Astrocyte (in vitro differentiated cells and primary cell): ENCODE results near the gene SPATA16. TPM values are rescaled to one million over a fixed set of nuclear protein-coding genes. Genes with fewer than 3 reads are reported as not detected.

ENCODE experiments used
- DNase-seq: peaks from one replicate; pipeline ENCODE4 v3.0.0-alpha.2; 2010; ENCODE audit warnings: low read depth
- FAIRE-seq: peaks from 2 replicates; lab custom pipeline; 2011; peaks lifted over from hg19 to GRCh38; lab: Jason Lieb, UNC
- H2AFZ ChIP-seq: 2 replicates; pipeline ENCODE4 v1.6.0; 2012; ENCODE audit warnings: low read depth, low read length, inconsistent platforms
- H3K27ac ChIP-seq: 2 replicates; pipeline ENCODE4 v1.5.1; 2011; ENCODE audit warnings: low read depth, low read length, inconsistent platforms
- H3K27me3 ChIP-seq: 2 replicates; pipeline ENCODE4 v1.6.0; 2011; ENCODE audit warnings: low read length, inconsistent platforms; ENCODE audit not compliant: insufficient read depth
- H3K36me3 ChIP-seq: 2 replicates; pipeline ENCODE4 v1.5.1; 2011; ENCODE audit warnings: low read length, inconsistent platforms; ENCODE audit not compliant: insufficient read depth
- H3K4me1 ChIP-seq: 2 replicates; pipeline ENCODE4 v1.5.1; 2011; ENCODE audit warnings: low read length, inconsistent platforms; ENCODE audit not compliant: insufficient read depth
- H3K4me2 ChIP-seq: 2 replicates; pipeline ENCODE4 v1.6.0; 2012; ENCODE audit warnings: low read length, inconsistent platforms
- H3K4me3 ChIP-seq: 2 replicates; pipeline ENCODE4 v1.5.1; 2011; ENCODE audit warnings: low read depth, mild to moderate bottlenecking, low read length, inconsistent platforms; ENCODE audit not compliant: insufficient read depth
- H3K79me2 ChIP-seq: 2 replicates; pipeline ENCODE4 v1.6.0; 2012; ENCODE audit warnings: mild to moderate bottlenecking, low read length, inconsistent platforms; ENCODE audit not compliant: insufficient read depth
- H3K9ac ChIP-seq: 2 replicates; pipeline ENCODE4 v1.6.0; 2012; ENCODE audit warnings: mild to moderate bottlenecking, low read length, inconsistent platforms
- H3K9me3 ChIP-seq: 2 replicates; pipeline ENCODE4 v1.5.1; 2012; ENCODE audit warnings: low read depth, mild to moderate bottlenecking, low read length, inconsistent platforms; ENCODE audit not compliant: insufficient read depth
- H4K20me1 ChIP-seq: 2 replicates; pipeline ENCODE4 v1.6.0; 2012; ENCODE audit warnings: low read length, inconsistent platforms; ENCODE audit not compliant: insufficient read depth
- H3K27ac Mint-ChIP-seq: one replicate; pipeline ENCODE4 v1.8.0; 2021; ENCODE audit warnings: mild to moderate bottlenecking, mixed read lengths; ENCODE audit not compliant: unreplicated experiment
- H3K27me3 Mint-ChIP-seq: one replicate; pipeline ENCODE4 v1.8.0; 2021; ENCODE audit warnings: low read depth, mixed read lengths; ENCODE audit not compliant: unreplicated experiment
- H3K36me3 Mint-ChIP-seq: one replicate; pipeline ENCODE4 v1.8.0; 2021; ENCODE audit warnings: low read depth, mixed read lengths; ENCODE audit not compliant: unreplicated experiment
- H3K4me1 Mint-ChIP-seq: one replicate; pipeline ENCODE4 v1.8.0; 2021; ENCODE audit warnings: low read depth, mixed read lengths; ENCODE audit not compliant: unreplicated experiment
- H3K4me3 Mint-ChIP-seq: one replicate; pipeline ENCODE4 v1.8.0; 2021; ENCODE audit warnings: mild to moderate bottlenecking, moderate library complexity, mixed read lengths; ENCODE audit not compliant: unreplicated experiment
- H3K9me3 Mint-ChIP-seq: one replicate; pipeline ENCODE4 v1.8.0; 2021; ENCODE audit warnings: mild to moderate bottlenecking, mixed read lengths; ENCODE audit not compliant: unreplicated experiment
- EZH2 ChIP-seq: IDR thresholded peaks from 2 replicates; pipeline ENCODE4 v1.6.1; 2012; ENCODE audit warnings: mild to moderate bottlenecking, low read length, inconsistent platforms; ENCODE audit not compliant: insufficient read depth
- total RNA-seq: library from RNA; stranded (reverse); gene quantifications from 2 replicates; pipeline ENCODE4 v1.2.1, GENCODE V29; 2021
- TF ChIP-seq, protein P1 (sequence below): IDR thresholded peaks from 2 replicates; pipeline ENCODE4 v1.5.1; 2011; ENCODE audit warnings: low read depth, mild to moderate bottlenecking, inconsistent platforms, low read length, moderate library complexity; ENCODE audit not compliant: insufficient read depth

Gene SPATA16
- total RNA-seq, 1 donor from 2014 or later = not detected

DNA sequence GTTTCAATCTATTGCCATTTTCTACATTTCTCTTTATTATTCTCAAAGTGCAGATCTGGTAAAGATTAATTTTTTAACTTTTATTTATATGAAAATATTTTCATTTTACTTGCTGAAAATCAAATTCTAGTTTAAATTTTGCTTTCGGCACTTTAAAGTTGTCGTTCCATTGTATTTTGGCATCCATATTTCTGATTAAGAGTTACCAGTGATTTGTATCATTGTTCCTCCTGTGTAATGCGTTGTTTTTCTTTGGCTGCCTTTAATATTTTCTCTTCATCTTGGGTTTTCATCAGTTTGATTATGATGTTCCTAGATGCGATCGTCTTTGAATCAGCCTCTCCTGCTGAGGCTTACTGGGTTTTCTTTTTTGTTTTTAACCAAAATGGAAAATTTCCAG lies 97.3 kb downstream of the SPATA16 start:
- FAIRE-seq (no peak), DNase-seq (no peak)
- Histone ChIP-seq H2AFZ (no peak overlapping the region), H3K27ac (no peak overlapping the region), H3K4me1 (no peaks in the 10 kb centered on the region), H3K9ac (no peak overlapping the region), H3K36me3 (no peaks in the 10 kb centered on the region), H4K20me1 (no peaks in the 10 kb centered on the region), H3K79me2 (no peaks in the 10 kb centered on the region), H3K9me3 (no peaks in the 10 kb centered on the region), H3K4me2 (no peak overlapping the region), H3K27me3 (no peaks in the 10 kb centered on the region), H3K4me3 (no peak overlapping the region)
- H3K36me3 Mint-ChIP-seq = no peaks in the 10 kb centered on the region
- no peaks in the 10 kb centered on the region for H3K9me3 Mint-ChIP-seq
- H3K4me1 Mint-ChIP-seq = no peaks in the 10 kb centered on the region
- no peak overlapping the region for H3K4me3 Mint-ChIP-seq
- H3K27me3 Mint-ChIP-seq = no peaks in the 10 kb centered on the region
- TF ChIP-seq, protein P1, sequence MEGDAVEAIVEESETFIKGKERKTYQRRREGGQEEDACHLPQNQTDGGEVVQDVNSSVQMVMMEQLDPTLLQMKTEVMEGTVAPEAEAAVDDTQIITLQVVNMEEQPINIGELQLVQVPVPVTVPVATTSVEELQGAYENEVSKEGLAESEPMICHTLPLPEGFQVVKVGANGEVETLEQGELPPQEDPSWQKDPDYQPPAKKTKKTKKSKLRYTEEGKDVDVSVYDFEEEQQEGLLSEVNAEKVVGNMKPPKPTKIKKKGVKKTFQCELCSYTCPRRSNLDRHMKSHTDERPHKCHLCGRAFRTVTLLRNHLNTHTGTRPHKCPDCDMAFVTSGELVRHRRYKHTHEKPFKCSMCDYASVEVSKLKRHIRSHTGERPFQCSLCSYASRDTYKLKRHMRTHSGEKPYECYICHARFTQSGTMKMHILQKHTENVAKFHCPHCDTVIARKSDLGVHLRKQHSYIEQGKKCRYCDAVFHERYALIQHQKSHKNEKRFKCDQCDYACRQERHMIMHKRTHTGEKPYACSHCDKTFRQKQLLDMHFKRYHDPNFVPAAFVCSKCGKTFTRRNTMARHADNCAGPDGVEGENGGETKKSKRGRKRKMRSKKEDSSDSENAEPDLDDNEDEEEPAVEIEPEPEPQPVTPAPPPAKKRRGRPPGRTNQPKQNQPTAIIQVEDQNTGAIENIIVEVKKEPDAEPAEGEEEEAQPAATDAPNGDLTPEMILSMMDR = no peak
- TF ChIP-seq EZH2 = no peak
- no peak overlapping the region for H3K27ac Mint-ChIP-seq

DNA sequence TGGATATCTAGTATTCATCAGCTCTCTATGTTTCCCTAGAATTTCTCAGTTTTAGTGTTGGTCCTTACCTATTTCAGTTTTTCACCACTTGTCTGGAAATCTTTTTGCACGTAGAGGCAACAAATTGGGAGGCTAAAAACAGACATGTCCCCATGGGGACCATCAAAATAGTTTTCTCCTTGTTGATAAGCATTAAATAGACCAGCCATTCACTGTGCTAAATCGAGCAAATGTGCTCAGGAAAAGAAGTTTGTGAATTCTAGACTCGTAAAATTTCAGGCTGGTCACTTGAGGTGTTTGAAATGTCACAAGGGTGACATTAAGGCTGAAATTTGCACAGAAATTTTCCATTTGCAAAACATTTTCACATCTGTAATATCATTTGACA lies 102.6 kb downstream of the SPATA16 start:
- Histone ChIP-seq H3K36me3 (no peaks in the 10 kb centered on the region), H2AFZ (no peak overlapping the region), H3K27me3 (no peaks in the 10 kb centered on the region), H3K79me2 (no peaks in the 10 kb centered on the region), H3K9me3 (no peaks in the 10 kb centered on the region), H3K4me1 (no peaks in the 10 kb centered on the region), H3K4me2 (no peak overlapping the region), H4K20me1 (no peaks in the 10 kb centered on the region), H3K9ac (no peak overlapping the region), H3K4me3 (no peak overlapping the region), H3K27ac (no peak overlapping the region)
- Mint-ChIP-seq H3K4me1 (peaks cover 6% of the 10 kb centered on the region), H3K4me3 (no peak overlapping the region), H3K36me3 (no peaks in the 10 kb centered on the region), H3K27ac (no peak overlapping the region), H3K27me3 (no peaks in the 10 kb centered on the region), H3K9me3 (no peaks in the 10 kb centered on the region)
- FAIRE-seq = no peak
- TF ChIP-seq EZH2 = no peak
- TF ChIP-seq, protein P1 = no peak
- no peak for DNase-seq

DNA sequence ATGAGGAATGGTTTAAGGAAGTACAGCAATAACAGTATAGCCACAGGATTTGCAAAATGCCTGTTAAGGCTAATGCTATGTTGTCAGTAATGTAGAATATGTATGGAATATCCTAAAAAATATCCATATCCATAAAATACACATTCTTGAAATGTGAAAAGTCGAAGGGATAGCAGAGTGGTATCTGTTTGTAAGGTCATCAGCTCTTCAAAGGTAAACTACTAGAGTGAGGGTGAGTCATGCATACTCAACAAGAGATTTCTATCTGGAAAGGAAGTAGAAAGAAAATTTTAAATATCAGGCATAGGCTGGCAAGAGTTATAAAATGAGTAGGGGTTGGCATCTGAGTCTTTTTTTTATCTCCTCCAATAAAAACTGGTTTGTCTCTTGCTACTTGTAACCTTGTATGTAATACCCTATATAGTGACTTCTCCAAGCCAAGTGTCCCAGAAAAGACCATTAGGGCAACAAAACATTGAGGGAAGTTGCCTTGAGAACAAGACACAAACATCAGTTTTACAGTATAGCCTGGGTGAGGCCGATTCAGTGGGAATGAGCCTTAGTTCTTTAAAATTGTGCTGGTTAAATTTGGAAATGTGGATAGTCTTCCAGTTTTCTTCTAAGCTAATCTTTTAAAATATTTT lies 103.1 kb downstream of the SPATA16 start:
- Histone ChIP-seq H4K20me1 (no peaks in the 10 kb centered on the region), H3K4me3 (no peak overlapping the region), H3K9ac (no peak overlapping the region), H3K4me1 (no peaks in the 10 kb centered on the region), H3K4me2 (no peak overlapping the region), H3K27me3 (no peaks in the 10 kb centered on the region), H3K9me3 (no peaks in the 10 kb centered on the region), H3K27ac (no peak overlapping the region), H3K36me3 (no peaks in the 10 kb centered on the region), H2AFZ (no peak overlapping the region), H3K79me2 (no peaks in the 10 kb centered on the region)
- no peaks in the 10 kb centered on the region for H3K9me3 Mint-ChIP-seq
- DNase-seq (no peak), FAIRE-seq (no peak)
- no peaks in the 10 kb centered on the region for H3K36me3 Mint-ChIP-seq
- H3K27me3 Mint-ChIP-seq = no peaks in the 10 kb centered on the region
- no peak overlapping the region for H3K4me3 Mint-ChIP-seq
- no peak overlapping the region for H3K27ac Mint-ChIP-seq
- peaks cover 6% of the 10 kb centered on the region for H3K4me1 Mint-ChIP-seq
- no peak for TF ChIP-seq EZH2
- TF ChIP-seq, protein P1 = no peak
